ENCODE measurements around the gene FAM181B. TPM values are rescaled to one million over a fixed set of nuclear protein-coding genes. Genes with fewer than 3 reads are reported as not detected.

FAM181B gene
- total RNA-seq, 1 experiment from 2014 or later = 0.23 TPM

- peak; percentile 25 for DNase-seq (ENCODE audit: low read depth)
Observed at GRCh38 chr11:82683029-82683428, 50.6 kb downstream of the FAM181B start.

- DNase-seq (ENCODE audit: low read depth) = peak; percentile 46
Observed at GRCh38 chr11:82682003-82682751, 51.5 kb downstream of the FAM181B start.

GRCh38 chr11:82680252-82680651 is 53.4 kb downstream of the FAM181B start:
- no peak for DNase-seq (ENCODE audit: low read depth)

Other genes starting within 250 kb of the FAM181B start
- 13.5 and 25.4 TPM in 2 replicates for gene PRCP, start 166.6 kb upstream of the FAM181B start, total RNA-seq (2014; rRNA removed; shearing (Covaris generic))
- gene DDIAS, start 167.9 kb upstream of the FAM181B start, total RNA-seq (2014; rRNA removed; shearing (Covaris generic)) = 18.2 and 21.4 TPM in 2 replicates

All from Daoy (cell line).